ENCODE data around the gene ARHGEF17. TPM values are rescaled to one million over a fixed set of nuclear protein-coding genes. Genes with fewer than 3 reads are reported as not detected.

Gene ARHGEF17
- total RNA-seq, 1 experiment from 2014 or later: 22.3 TPM

DNA sequence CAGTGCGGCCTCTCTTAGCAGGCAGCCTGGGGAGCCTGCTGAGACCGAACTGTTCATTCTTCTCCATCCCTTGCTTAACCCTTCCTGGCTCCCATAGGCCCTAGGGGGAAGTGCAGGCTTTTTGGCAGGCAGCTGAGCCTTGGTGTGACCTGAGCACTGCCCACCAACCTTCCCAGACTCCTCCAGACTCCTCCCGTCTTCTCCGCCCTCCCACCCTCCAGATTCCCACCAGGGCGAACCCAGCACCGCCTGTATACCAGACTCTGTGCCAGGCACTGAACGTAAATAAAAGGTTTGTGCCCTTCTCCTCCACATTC is 76.0 kb downstream of the ARHGEF17 start:
- H3K36me3 Mint-ChIP-seq (ENCODE audit: insufficient read depth, unreplicated experiment): peaks cover 9% of the 10 kb centered on the region
- peaks cover 29% of the 10 kb centered on the region for H3K4me1 Mint-ChIP-seq (ENCODE audit: low read depth, unreplicated experiment)

DNA sequence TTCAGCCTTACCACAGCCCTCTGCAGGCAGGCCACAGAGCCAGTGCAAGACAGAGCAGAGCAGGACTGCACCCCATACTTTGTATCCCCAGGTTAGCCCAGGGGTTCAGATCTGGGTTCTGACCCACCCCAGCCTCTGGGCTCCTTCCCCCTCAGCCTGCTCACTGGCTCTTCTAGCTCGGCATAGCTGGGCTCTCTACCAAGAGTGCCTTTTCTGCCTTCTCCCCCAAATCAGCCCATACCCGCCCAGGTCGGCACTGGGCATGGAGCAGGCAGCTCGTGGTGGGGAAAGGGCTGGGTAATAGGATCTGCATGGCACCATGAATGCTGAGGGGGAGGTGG is 76.4 kb downstream of the ARHGEF17 start:
- H3K4me3 Mint-ChIP-seq (ENCODE audit: low read depth, unreplicated experiment): no peak overlapping the region
- H3K9me3 Mint-ChIP-seq (ENCODE audit: low read depth, unreplicated experiment): no peaks in the 10 kb centered on the region
- CTCF ChIA-PET: interaction anchor here (0.7 to 1.3 kb wide), 2 partner anchors 9 to 18 kb away, joined by 3 to 4 read pairs; no protein-coding TSS in a partner anchor
- TF ChIP-seq, protein P1, sequence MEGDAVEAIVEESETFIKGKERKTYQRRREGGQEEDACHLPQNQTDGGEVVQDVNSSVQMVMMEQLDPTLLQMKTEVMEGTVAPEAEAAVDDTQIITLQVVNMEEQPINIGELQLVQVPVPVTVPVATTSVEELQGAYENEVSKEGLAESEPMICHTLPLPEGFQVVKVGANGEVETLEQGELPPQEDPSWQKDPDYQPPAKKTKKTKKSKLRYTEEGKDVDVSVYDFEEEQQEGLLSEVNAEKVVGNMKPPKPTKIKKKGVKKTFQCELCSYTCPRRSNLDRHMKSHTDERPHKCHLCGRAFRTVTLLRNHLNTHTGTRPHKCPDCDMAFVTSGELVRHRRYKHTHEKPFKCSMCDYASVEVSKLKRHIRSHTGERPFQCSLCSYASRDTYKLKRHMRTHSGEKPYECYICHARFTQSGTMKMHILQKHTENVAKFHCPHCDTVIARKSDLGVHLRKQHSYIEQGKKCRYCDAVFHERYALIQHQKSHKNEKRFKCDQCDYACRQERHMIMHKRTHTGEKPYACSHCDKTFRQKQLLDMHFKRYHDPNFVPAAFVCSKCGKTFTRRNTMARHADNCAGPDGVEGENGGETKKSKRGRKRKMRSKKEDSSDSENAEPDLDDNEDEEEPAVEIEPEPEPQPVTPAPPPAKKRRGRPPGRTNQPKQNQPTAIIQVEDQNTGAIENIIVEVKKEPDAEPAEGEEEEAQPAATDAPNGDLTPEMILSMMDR (IDR thresholded peaks at IDR 0.05; ENCODE audit: unreplicated experiment): no peak
- intact Hi-C loops (cut with micrococcal nuclease; ENCODE audit: unreplicated experiment): no loop called here
- H3K27me3 Mint-ChIP-seq (ENCODE audit: unreplicated experiment): no peaks in the 10 kb centered on the region
- DNase-seq: no peak
- BruUV-seq (replicated peaks): no TSS peak
- H3K36me3 Mint-ChIP-seq (ENCODE audit: insufficient read depth, unreplicated experiment): peaks cover 9% of the 10 kb centered on the region
- H3K27ac Mint-ChIP-seq (ENCODE audit: unreplicated experiment): no peak overlapping the region
- peaks cover 30% of the 10 kb centered on the region for H3K4me1 Mint-ChIP-seq (ENCODE audit: low read depth, unreplicated experiment)

More for the DNA sequence above, 76.0 kb downstream of the ARHGEF17 start:
- H3K4me3 Mint-ChIP-seq (ENCODE audit: low read depth, unreplicated experiment): no peak overlapping the region
- no peak for DNase-seq
- BruUV-seq (replicated peaks): no TSS peak
- no peaks in the 10 kb centered on the region for H3K27me3 Mint-ChIP-seq (ENCODE audit: unreplicated experiment)
- no peaks in the 10 kb centered on the region for H3K9me3 Mint-ChIP-seq (ENCODE audit: low read depth, unreplicated experiment)
- H3K27ac Mint-ChIP-seq (ENCODE audit: unreplicated experiment): no peak overlapping the region
- intact Hi-C loops (cut with micrococcal nuclease; ENCODE audit: unreplicated experiment): no loop called here
- CTCF ChIA-PET: interaction anchor here (1.3 kb wide), 1 partner anchor 9 kb away, joined by 4 read pairs; no protein-coding TSS in a partner anchor
- TF ChIP-seq, protein P1 (IDR thresholded peaks at IDR 0.05; ENCODE audit: unreplicated experiment): no peak

DNA sequence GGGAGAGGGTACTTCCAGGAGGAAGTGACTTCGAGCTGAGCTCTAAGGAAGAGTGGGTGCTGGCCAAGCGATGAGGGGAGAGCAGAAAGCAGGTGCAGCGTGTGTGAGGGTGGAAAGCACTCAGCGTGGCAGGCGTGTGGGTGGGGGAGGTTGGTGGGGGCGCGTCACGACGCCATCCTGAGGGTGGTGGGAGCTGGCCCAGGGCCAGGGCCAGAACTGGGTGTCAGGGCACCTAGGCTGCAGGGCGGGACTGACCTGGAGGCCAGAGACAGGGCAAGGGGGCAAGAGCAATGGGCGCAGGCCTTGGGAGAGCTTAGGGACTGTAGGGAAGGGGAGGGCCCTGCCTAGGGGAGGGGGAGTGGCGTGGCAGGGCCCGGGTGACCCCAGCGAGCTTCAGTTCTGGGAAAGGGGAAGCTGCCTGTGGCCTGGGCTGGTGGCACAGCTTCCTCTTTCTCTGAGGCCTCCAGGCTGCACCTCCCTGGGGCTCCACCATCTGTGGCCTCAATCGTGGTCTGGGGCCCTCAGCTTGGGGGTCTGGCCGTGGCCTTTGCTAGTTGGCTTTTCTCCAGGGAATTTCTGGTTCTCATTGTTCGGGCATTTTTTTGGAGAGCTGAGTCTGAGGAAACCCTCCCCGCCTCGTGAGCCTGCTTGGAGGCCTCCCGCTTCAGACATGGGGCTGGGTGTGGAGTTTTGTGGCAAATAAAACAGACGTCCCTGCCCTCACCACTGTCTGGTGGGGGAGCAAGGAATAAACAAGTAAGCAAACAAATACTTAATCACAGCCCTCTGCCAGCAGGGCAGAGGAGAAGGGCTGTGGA is 77.0 kb downstream of the ARHGEF17 start:
- Mint-ChIP-seq H3K27me3 (ENCODE audit: unreplicated experiment) (no peaks in the 10 kb centered on the region), H3K36me3 (ENCODE audit: insufficient read depth, unreplicated experiment) (peaks cover 9% of the 10 kb centered on the region), H3K4me3 (ENCODE audit: low read depth, unreplicated experiment) (no peak overlapping the region), H3K9me3 (ENCODE audit: low read depth, unreplicated experiment) (no peaks in the 10 kb centered on the region), H3K4me1 (ENCODE audit: low read depth, unreplicated experiment) (peaks cover 36% of the 10 kb centered on the region), H3K27ac (ENCODE audit: unreplicated experiment) (no peak overlapping the region)
- intact Hi-C loops (cut with micrococcal nuclease; ENCODE audit: unreplicated experiment): no loop called here
- DNase-seq: no peak
- BruUV-seq (replicated peaks): no TSS peak
- TF ChIP-seq, protein P1 (IDR thresholded peaks at IDR 0.05; ENCODE audit: unreplicated experiment): no peak
- CTCF ChIA-PET: interaction anchor here (0.7 kb wide), 1 partner anchor 19 kb away, joined by 3 read pairs; no protein-coding TSS in a partner anchor

DNA sequence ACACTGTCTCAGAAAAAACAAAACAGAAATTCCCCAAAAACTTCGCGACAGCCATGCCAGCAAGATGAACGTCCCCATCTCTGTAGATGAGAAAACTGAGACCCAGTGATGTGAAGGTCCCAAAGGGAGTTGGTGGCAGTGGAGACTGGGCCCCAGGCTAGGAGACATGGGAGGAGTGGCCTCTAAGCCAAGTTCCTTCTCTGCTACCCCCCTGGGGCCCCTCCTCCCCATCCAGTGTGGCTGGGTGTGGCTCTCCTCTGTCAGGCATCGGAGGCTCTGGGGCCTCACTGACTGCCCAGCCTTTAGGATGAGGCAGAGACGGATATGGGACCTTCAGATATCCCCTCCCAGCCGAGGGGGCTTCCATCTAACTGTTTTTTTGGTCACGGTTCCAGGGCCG is 77.9 kb downstream of the ARHGEF17 start:
- TF ChIP-seq, protein P1 (IDR thresholded peaks at IDR 0.05; ENCODE audit: unreplicated experiment): no peak
- Mint-ChIP-seq H3K4me3 (ENCODE audit: low read depth, unreplicated experiment) (no peak overlapping the region), H3K9me3 (ENCODE audit: low read depth, unreplicated experiment) (no peaks in the 10 kb centered on the region), H3K4me1 (ENCODE audit: low read depth, unreplicated experiment) (peaks cover 41% of the 10 kb centered on the region), H3K27me3 (ENCODE audit: unreplicated experiment) (no peaks in the 10 kb centered on the region), H3K36me3 (ENCODE audit: insufficient read depth, unreplicated experiment) (peaks cover 7% of the 10 kb centered on the region), H3K27ac (ENCODE audit: unreplicated experiment) (no peak overlapping the region)
- intact Hi-C loops (cut with micrococcal nuclease; ENCODE audit: unreplicated experiment): no loop called here
- no TSS peak for BruUV-seq (replicated peaks)
- no peak for DNase-seq
- CTCF ChIA-PET: no interaction called here

Data from Calu3 (cell line).